ENCODE measurements around the gene ADGRB3. TPM values are rescaled to one million over a fixed set of nuclear protein-coding genes. Genes with fewer than 3 reads are reported as not detected.

ADGRB3 gene
- total RNA-seq, 1 donor from 2014 or later: not detected

- no peak for FAIRE-seq
- TF ChIP-seq CTCF (IDR thresholded peaks at IDR 0.05; ENCODE audit: insufficient read depth, low read length, severe bottlenecking): no peak
- H3K4me3 ChIP-seq (ENCODE audit: low read depth, low read length): no peak overlapping the region
- DNase-seq (ENCODE audit: low read depth): no peak
- H3K27me3 ChIP-seq (ENCODE audit: control insufficient read depth, insufficient read depth, low read length): no peaks in the 10 kb centered on the region
- no peaks in the 10 kb centered on the region for H3K36me3 ChIP-seq (ENCODE audit: control insufficient read depth, insufficient read depth, low read length)
These were observed 658.4 kb downstream of the ADGRB3 start for GRCh38 chr6:69293471-69293870.

- no peak for DNase-seq (ENCODE audit: low read depth)
- Histone ChIP-seq H3K4me3 (ENCODE audit: low read depth, low read length) (no peak overlapping the region), H3K36me3 (ENCODE audit: control insufficient read depth, insufficient read depth, low read length) (no peaks in the 10 kb centered on the region), H3K27me3 (ENCODE audit: control insufficient read depth, insufficient read depth, low read length) (no peaks in the 10 kb centered on the region)
- TF ChIP-seq CTCF (IDR thresholded peaks at IDR 0.05; ENCODE audit: insufficient read depth, low read length, severe bottlenecking): no peak
- FAIRE-seq: no peak
These were observed 659.3 kb downstream of the ADGRB3 start for GRCh38 chr6:69294407-69294806.

GRCh38 chr6:69294862-69295261, 659.8 kb downstream of the ADGRB3 start:
- TF ChIP-seq CTCF (IDR thresholded peaks at IDR 0.05; ENCODE audit: insufficient read depth, low read length, severe bottlenecking): no peak
- no peaks in the 10 kb centered on the region for H3K27me3 ChIP-seq (ENCODE audit: control insufficient read depth, insufficient read depth, low read length)
- no peak overlapping the region for H3K4me3 ChIP-seq (ENCODE audit: low read depth, low read length)
- FAIRE-seq (no peak), DNase-seq (ENCODE audit: low read depth) (no peak)
- no peaks in the 10 kb centered on the region for H3K36me3 ChIP-seq (ENCODE audit: control insufficient read depth, insufficient read depth, low read length)

- DNase-seq (ENCODE audit: low read depth): no peak
- no peak for TF ChIP-seq CTCF (IDR thresholded peaks at IDR 0.05; ENCODE audit: insufficient read depth, low read length, severe bottlenecking)
- H3K36me3 ChIP-seq (ENCODE audit: control insufficient read depth, insufficient read depth, low read length): no peaks in the 10 kb centered on the region
- H3K27me3 ChIP-seq (ENCODE audit: control insufficient read depth, insufficient read depth, low read length): no peaks in the 10 kb centered on the region
- no peak overlapping the region for H3K4me3 ChIP-seq (ENCODE audit: low read depth, low read length)
- no peak for FAIRE-seq
These were observed 668.3 kb downstream of the ADGRB3 start for GRCh38 chr6:69303382-69303781.

DNA sequence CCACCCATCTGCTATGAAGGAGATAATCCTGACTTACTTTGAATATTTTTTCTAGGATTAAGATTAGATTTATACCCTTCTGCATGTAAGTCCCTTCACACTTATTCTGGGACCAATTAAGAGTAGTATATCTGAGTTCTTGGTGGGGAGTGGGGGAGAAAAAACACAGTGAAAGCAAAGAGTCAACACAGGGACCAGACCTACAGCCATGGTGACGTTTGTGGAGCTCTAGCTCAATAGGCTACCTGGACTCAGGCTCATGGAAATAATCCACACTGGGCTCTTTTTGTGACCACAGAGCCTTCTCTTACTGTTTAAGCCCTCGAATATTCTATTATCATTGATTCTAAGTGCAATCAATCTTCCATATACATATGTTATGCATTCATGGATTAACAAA, 670.4 kb downstream of the ADGRB3 start:
- H3K4me3 ChIP-seq (ENCODE audit: low read depth, low read length): no peak overlapping the region
- no peaks in the 10 kb centered on the region for H3K36me3 ChIP-seq (ENCODE audit: control insufficient read depth, insufficient read depth, low read length)
- TF ChIP-seq CTCF (IDR thresholded peaks at IDR 0.05; ENCODE audit: insufficient read depth, low read length, severe bottlenecking): no peak
- no peaks in the 10 kb centered on the region for H3K27me3 ChIP-seq (ENCODE audit: control insufficient read depth, insufficient read depth, low read length)
- no peak for FAIRE-seq
- no peak for DNase-seq (ENCODE audit: low read depth)

DNA sequence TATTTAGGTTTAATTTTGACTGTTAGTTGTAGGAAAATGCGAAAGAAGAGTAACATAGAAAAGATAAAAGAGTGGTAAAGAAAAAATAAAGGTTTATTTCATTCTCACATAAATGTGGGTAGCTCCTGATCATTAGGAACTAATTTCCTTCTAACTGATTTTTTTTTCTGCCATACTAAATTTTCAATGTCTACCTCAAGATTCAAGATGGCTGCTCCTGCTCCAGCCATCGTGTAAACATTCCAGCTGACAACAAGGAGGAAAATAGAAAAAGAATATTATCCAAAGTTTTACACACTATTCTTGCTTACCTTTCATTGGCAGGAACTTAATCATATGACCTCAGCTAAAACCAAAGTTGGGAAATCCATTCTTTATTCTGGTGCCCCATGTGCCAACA, 673.5 kb downstream of the ADGRB3 start:
- DNase-seq (ENCODE audit: low read depth) (no peak), FAIRE-seq (no peak)
- Histone ChIP-seq H3K4me3 (ENCODE audit: low read depth, low read length) (no peak overlapping the region), H3K27me3 (ENCODE audit: control insufficient read depth, insufficient read depth, low read length) (no peaks in the 10 kb centered on the region), H3K36me3 (ENCODE audit: control insufficient read depth, insufficient read depth, low read length) (no peaks in the 10 kb centered on the region)
- TF ChIP-seq CTCF (IDR thresholded peaks at IDR 0.05; ENCODE audit: insufficient read depth, low read length, severe bottlenecking): no peak

Data from bronchial epithelial cell (primary cell).